ENCODE data around the gene MROH2A.

Gene MROH2A

GRCh38 chr2:233764264-233764663 is 13.9 kb upstream of the MROH2A start:
- no peak for DNase-seq

- DNase-seq = no peak
Measured at GRCh38 chr2:233764761-233765160, 13.4 kb upstream of the MROH2A start.

DNA sequence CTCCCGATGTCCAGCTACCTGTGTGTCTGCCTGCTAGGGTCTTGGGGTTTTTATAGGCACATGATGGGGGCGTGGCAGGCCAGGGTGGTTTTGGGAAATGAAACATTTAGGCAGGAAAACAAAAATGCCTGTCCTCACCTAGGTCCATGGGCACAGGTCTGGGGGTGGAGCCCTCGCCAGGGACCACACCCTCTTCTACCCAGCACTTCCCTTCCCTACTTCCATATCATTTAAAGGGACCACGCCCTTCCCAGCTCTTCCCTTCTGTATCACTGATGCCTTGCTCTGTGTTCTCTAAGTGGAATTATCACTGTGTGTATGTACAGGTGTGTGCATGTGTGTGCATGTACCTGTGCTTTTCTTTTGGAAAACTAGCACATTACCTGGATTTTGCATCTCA is 11.7 kb upstream of the MROH2A start:
- no peak for DNase-seq

DNA sequence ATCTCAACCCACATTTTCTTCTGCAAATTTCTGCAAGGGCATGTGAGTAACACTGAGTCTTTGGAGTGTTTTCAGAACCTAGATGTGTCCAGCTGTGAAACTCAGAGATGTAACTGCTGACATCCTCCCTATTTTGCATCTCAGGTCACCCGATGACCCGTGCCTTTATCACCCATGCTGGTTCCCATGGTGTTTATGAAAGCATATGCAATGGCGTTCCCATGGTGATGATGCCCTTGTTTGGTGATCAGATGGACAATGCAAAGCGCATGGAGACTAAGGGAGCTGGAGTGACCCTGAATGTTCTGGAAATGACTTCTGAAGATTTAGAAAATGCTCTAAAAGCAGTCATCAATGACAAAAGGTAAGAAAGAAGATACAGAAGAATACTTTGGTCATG is 10.1 kb upstream of the MROH2A start:
- DNase-seq = no peak

- no peak for DNase-seq
Measured at GRCh38 chr2:233769260-233769659, 8.9 kb upstream of the MROH2A start.

DNA sequence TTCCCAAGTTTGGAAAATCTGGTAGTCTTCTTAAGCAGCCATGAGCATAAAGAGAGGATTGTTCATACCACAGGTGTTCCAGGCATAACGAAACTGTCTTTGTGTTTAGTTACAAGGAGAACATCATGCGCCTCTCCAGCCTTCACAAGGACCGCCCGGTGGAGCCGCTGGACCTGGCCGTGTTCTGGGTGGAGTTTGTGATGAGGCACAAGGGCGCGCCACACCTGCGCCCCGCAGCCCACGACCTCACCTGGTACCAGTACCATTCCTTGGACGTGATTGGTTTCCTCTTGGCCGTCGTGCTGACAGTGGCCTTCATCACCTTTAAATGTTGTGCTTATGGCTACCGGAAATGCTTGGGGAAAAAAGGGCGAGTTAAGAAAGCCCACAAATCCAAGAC is 6.0 kb upstream of the MROH2A start:
- no peak for DNase-seq

DNA sequence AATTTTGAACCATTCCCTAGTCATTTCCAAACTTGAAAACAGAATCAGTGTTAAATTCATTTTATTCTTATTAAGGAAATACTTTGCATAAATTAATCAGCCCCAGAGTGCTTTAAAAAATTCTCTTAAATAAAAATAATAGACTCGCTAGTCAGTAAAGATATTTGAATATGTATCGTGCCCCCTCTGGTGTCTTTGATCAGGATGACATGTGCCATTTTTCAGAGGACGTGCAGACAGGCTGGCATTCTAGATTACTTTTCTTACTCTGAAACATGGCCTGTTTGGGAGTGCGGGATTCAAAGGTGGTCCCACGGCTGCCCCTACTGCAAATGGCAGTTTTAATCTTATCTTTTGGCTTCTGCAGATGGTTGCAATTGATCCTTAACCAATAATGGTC is 5.5 kb upstream of the MROH2A start:
- no peak for DNase-seq

- DNase-seq = no peak
Measured at GRCh38 chr2:233773854-233774253, 4.3 kb upstream of the MROH2A start.

- no peak for DNase-seq
Measured at GRCh38 chr2:233775414-233775813, 2.7 kb upstream of the MROH2A start.

GRCh38 chr2:233779722-233780121 is 1.6 kb downstream of the MROH2A start:
- DNase-seq = no peak

GRCh38 chr2:233780771-233781170 is 2.6 kb downstream of the MROH2A start:
- no peak for DNase-seq

GRCh38 chr2:233789554-233789953 is 11.4 kb downstream of the MROH2A start:
- DNase-seq = no peak

- DNase-seq = no peak
Measured at GRCh38 chr2:233791151-233791882, 13.2 kb downstream of the MROH2A start.

DNA sequence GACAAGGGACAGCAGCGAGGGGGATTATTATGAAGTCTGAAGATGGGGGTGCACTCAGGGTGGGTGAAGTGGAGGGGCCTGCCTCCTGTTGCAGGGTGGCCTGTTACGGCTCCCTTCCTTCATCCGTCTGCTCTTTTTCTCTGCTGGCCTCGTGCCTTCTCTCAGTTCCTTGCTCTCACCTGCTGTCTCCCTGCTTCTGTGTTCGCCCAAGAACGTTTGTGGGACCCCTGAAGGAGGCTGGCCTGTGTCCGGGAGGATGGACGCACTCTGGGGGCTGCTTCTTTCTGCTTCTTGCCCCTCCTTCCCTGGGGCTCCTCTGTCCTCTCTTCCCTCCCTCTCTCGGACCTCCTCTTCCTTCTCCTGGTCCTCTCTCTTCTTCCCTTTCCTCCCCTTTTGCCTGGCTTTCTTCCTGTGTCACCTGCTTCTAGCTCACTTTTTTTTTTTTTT is 13.8 kb downstream of the MROH2A start:
- no peak for DNase-seq

DNA sequence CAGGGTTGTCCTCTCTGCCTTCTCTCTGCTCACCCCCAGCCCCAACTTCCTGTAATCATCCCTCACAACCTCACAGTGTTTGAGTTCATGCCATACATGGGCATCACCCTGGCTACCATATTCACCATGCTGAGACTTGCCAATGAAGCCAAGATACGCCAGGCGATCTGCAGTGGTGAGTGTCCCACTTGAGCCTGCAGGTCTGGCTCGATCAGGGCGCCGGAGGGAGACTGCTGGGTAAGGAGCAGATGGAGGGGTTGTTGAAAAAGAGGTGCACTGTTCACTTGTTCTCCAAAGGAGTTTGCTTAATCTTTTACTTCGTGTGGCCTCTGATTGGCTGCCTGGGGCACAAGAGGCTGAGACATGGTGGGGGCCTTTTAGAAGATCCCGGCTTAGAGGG is 14.6 kb downstream of the MROH2A start:
- no peak for DNase-seq

DNA sequence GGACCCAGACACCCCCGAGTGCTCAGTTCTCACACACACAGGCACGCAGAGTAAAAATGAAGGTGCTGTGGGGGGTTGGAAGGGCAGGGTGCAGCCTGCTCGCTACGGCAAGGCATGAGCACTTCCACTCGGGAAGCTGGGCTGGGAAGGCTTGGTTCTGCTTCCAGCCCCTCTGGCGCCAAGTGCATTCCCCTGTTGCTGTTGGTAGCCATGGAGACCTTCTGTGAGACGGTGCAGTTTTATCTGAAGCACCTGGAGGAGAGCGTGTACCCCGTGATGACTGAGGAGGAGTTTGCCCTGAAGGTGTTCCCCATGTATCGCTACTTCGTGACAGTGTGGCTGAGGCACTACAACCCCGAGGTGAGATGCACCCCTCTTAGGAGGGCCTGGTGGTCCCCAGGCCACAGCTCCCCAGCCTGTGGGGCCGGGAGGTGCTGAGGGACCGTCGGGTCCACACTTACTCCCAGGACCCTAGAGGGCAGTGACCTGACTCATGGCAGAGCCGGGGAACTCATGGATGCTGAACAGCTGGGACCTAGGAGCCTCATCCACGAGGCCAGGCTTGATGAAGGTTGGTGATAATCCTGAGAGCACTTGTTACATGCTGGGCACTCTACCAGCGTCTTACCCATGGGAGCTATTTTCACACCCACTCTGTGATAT is 15.5 kb downstream of the MROH2A start:
- DNase-seq = no peak

DNA sequence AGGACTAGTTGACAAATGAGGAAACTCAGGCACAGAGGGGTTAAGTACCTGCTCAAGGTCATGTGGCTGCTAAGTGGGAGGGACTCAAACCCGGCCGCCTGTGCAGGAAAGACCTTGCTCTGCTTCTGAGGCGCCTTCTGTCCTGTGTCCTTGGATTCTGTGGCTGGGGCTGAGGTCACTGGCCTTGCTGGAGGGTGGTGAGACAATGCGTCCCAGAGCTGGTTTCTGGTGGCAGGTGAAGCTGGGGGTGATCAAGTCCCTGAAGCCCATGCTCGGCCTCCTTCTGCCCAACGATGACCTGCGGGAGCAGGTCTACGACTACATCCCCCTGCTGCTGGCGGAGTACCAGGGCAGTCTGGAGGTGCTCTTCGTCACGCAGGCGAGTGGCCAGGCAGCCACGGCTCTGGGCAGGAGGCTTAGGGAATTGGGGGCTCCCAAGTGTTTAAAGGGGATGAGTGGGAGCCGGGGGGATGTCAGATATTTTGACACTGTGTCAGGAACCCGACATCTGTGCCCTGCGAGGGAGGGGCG is 16.1 kb downstream of the MROH2A start:
- no peak for DNase-seq

DNA sequence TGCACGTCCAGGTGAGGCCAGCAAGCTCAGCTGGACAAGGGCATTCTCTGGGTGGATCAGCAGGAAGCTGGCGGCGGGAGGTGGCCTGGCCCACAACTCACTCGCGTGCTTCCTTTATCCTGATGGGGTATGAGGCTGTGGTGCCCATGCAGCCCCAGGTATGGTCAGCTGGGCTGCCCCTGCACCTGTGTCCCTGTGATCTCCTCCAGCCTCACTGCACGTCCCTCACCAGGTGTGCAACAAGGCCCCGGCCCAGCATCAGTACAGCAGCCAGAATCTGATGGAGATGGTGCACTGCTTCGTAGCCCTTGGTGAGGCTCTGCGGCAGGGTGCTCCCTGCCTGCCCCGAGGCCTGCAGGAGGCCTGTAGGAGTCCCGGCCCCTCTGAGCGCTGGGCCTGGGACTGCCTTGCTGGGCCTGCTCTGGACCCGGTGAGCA is 17.6 kb downstream of the MROH2A start:
- DNase-seq = no peak

DNA sequence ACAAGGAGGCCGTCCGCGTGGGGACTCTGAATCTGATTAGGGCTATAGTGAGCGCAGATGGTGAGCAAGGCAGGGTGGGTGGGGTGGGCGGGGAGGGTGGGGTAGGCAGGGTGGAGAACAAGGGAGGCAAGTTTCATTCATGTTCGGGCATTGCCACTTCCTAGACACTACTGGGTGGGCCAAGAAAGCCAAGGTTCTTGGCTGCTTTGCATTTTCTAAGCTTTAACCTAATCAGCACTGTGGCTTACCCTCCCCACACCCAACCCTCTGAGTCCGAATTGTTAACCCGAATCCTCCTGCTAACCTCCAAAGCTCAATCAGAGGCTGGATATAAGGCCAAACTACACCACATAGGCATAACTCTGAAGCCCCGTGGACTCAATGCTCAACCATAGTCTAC is 18.1 kb downstream of the MROH2A start:
- no peak for DNase-seq

GRCh38 chr2:233798335-233799086 is 20.4 kb downstream of the MROH2A start:
- DNase-seq = no peak

DNA sequence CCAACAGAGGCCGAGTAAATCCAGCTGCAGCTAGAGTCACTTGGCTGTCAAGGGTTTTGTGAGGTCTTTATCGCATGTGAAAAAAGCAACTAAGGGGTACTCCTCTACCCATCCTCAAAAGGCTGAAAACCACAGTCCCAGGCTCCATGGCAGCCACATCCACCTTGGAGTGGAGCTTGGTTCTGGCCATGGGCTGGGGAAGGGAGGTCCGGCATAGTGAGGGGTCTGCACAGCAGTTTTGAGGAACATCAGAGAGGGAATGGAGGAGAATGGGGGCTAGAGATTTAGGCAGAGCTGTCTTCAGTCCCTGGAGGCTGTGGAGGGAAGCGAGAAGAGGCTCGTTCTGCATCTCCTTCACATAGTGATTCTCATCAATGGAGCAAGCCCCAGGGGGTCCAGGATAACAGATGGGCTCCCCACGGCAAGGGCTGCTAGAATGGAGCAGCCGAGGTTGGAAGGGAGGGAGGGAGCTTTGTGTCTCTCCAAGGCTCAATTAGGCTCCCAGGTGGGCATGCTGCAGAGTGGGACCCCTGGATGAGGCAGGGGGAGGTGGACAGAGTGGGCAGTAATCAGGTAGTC is 21.0 kb downstream of the MROH2A start:
- DNase-seq = no peak

- DNase-seq = no peak
Measured at GRCh38 chr2:233799716-233800115, 21.6 kb downstream of the MROH2A start.

GRCh38 chr2:233800208-233800607 is 22.1 kb downstream of the MROH2A start:
- DNase-seq = no peak

All from NCI-H2029 treated with DMSO at 0.1 percent for 48 hours (cell line).